Thyroid gland (tissue), 4 donors: ENCODE results near the gene MYO10.

Experiments used
- CTCF ChIP-seq, 6 experiments: fragments of 200-600 bp in 3 of 6; fragments of 450-650 bp in 3 of 6; sonication (generic) in 3 of 6; IDR thresholded peaks; one replicate each; pipeline ENCODE4 v1.5.1; 2016 to 2019; ENCODE audit warnings: antibody characterized with exemption in 6 of 6, mild to moderate bottlenecking in 2 of 6, inconsistent platforms in 1 of 6, moderate library complexity in 1 of 6
- POLR2A ChIP-seq, 2 donors: fragments of 450-650 bp; IDR thresholded peaks; one replicate each; pipeline ENCODE4 v1.6.1; 2017; ENCODE audit warnings: antibody characterized with exemption in 2 of 2, mild to moderate bottlenecking in 2 of 2, moderate library complexity in 1 of 2

GRCh38 chr5:16679863-16680262, 256.2 kb downstream of the MYO10 start:
- TF ChIP-seq POLR2A (IDR thresholded peaks at IDR 0.05), result no peak
- TF ChIP-seq CTCF (IDR thresholded peaks at IDR 0.05), result no peak
